T-helper 2 cell treated with Interferon-gamma antibody and Interleukin-4, amounts not matched to agents 5 μg/mL and 100 μg/mL, for 36 hours (primary cell): ENCODE data around the gene MED10.
A peak's percentile ranks its signal among the peaks of the same experiment; 100 is the strongest.

Experiments used
- DNase-seq: peaks from one replicate; pipeline ENCODE4 v3.0.0; 2021; ENCODE audit warnings: low spot score
- H3K27ac Mint-ChIP-seq: one replicate; pipeline ENCODE4 v1.8.0; 2021; ENCODE audit warnings: mild to moderate bottlenecking, mixed read lengths
- H3K27me3 Mint-ChIP-seq: one replicate; pipeline ENCODE4 v1.8.0; 2021; ENCODE audit warnings: low read depth, mixed read lengths
- H3K36me3 Mint-ChIP-seq: one replicate; pipeline ENCODE4 v1.8.0; 2021; ENCODE audit warnings: low read depth, mixed read lengths
- H3K4me1 Mint-ChIP-seq: one replicate; pipeline ENCODE4 v1.8.0; 2021; ENCODE audit warnings: low read depth, mixed read lengths
- H3K4me3 Mint-ChIP-seq: one replicate; pipeline ENCODE4 v1.8.0; 2022; ENCODE audit warnings: mild to moderate bottlenecking, moderate library complexity, mixed read lengths
- H3K9me3 Mint-ChIP-seq: one replicate; pipeline ENCODE4 v1.8.0; 2021; ENCODE audit warnings: mixed read lengths

The MED10 gene, protein sequence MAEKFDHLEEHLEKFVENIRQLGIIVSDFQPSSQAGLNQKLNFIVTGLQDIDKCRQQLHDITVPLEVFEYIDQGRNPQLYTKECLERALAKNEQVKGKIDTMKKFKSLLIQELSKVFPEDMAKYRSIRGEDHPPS

DNA sequence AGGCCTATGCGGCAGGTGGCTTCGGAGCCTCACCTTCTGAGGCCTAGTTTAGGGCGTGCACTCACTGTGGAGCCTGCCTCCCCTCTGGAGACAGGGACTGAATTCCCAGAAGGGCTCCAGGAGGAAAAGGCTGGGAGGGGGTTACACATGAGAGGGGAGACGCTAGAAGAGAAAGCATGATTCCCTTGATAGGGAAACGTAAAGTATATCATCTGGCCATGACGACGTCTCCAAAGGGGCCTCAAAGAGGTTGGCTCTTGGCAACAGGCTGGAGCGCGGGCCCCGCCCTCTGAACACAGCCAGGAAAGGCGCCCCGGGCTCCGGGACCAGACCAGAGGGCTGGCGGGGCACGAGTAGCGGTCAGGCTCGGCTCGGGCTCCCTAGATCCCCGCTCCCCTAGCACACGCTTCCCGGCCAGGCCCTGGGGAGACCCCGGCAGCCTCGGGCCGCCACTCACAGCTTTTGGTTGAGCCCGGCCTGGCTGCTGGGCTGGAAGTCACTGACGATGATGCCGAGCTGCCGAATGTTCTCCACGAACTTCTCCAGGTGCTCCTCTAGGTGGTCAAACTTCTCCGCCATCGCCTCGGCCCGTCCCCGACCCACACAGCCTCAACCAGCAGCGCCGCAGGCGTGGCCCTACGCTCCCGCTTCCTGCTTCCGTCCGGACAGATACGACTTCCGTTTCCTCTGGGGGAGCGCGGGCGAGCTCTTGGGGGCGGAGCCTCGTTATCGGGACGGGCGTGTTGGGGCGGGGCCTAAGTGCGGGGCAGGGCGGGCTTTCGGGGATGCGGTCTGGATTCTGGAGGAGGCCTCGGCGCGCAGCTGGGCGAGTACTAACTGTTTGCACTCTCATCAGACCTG lies at the start of gene MED10:
Gene MED10, minus strand, starts transcription at position 643 of the 861 bp plus-strand sequence. Its CDS starts 64 bp downstream, at position 579.
- peaks cover 33% of the 10 kb centered on the region for H3K4me1 Mint-ChIP-seq
- H3K4me3 Mint-ChIP-seq = peak within 1 kb of the TSS; percentile 95
- H3K9me3 Mint-ChIP-seq = no peaks in the 10 kb centered on the region
- no peaks in the 10 kb centered on the region for H3K27me3 Mint-ChIP-seq
- DNase-seq = peak; percentile 92
- peaks cover 47% of the 10 kb centered on the region for H3K36me3 Mint-ChIP-seq
- peak within 1 kb of the TSS; percentile 96 for H3K27ac Mint-ChIP-seq

DNA sequence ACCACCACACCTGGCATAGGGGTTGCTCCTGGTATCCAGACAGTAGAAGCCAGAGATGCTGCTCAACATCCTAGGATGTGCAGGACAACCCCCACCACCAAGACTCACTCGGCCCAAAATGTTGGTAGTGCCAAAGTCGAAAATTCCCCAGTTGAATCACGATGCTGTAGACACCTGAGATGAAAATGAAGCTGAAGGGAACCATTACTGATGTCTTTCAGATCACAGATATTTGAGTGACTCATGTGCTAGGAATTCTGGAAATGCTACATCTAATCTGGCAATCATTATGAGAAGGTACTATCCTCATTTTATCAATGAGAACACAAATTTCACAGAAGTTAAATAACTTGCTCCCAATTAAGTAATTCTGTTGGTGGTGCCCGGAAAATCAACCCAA lies 49.3 kb upstream of the MED10 start:
- H3K4me3 Mint-ChIP-seq = no peak overlapping the region
- H3K27ac Mint-ChIP-seq = no peak overlapping the region
- DNase-seq = no peak
- peaks cover 7% of the 10 kb centered on the region for H3K27me3 Mint-ChIP-seq
- H3K36me3 Mint-ChIP-seq = no peaks in the 10 kb centered on the region
- no peaks in the 10 kb centered on the region for H3K4me1 Mint-ChIP-seq
- no peaks in the 10 kb centered on the region for H3K9me3 Mint-ChIP-seq

DNA sequence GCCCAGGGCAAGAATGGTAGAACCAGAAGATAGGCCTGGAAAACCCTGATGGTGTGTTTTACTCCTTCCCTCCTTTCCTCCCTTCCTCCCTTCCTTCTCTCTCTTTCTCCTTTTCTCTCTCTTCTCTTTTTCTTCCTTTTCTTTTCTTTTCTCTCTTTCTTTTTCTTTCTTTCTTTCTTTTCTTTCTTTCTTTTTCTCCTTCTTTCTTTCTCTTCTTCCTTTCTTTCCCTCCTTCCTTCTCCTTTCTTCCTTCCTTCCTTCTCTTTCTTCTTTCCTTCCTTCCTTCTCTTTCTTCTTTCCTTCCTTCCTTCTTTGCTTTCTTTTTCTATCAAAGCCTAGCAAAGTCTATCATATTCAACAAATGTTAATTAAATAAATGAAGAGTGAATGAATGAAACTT lies 46.4 kb upstream of the MED10 start:
- no peak for DNase-seq
- Mint-ChIP-seq H3K36me3 (no peaks in the 10 kb centered on the region), H3K4me3 (no peak overlapping the region), H3K27me3 (peaks cover 7% of the 10 kb centered on the region), H3K9me3 (no peaks in the 10 kb centered on the region), H3K27ac (no peak overlapping the region), H3K4me1 (no peaks in the 10 kb centered on the region)

DNA sequence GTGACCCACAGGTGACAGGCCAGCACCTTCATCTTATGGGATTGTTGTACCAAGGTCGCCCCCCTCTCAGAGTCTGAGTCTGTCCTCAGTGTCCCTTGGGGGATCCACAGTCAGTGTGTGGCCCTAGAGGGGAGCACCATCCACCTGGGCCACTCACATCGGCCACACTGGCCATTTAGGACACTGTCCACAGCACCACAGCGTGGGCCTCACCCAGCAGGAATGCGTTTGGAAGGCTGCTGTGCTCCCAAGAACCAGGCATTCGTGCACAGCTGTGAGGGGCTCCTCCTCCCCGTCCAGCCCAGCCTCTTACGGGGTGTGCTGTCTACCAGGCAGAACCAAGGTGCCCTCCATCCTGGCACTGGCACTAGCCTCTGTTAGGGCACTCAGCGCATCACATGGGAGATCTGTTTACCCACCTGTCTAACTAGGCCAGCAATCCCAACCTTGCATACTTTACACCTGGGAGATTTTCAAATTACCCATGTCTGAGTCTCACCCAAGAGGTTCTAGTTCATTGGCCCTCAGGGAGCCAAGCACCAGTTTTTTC lies 45.8 kb upstream of the MED10 start:
- Mint-ChIP-seq H3K36me3 (no peaks in the 10 kb centered on the region), H3K27ac (no peak overlapping the region), H3K4me1 (no peaks in the 10 kb centered on the region), H3K9me3 (no peaks in the 10 kb centered on the region), H3K4me3 (no peak overlapping the region), H3K27me3 (peaks cover 6% of the 10 kb centered on the region)
- DNase-seq = no peak

DNA sequence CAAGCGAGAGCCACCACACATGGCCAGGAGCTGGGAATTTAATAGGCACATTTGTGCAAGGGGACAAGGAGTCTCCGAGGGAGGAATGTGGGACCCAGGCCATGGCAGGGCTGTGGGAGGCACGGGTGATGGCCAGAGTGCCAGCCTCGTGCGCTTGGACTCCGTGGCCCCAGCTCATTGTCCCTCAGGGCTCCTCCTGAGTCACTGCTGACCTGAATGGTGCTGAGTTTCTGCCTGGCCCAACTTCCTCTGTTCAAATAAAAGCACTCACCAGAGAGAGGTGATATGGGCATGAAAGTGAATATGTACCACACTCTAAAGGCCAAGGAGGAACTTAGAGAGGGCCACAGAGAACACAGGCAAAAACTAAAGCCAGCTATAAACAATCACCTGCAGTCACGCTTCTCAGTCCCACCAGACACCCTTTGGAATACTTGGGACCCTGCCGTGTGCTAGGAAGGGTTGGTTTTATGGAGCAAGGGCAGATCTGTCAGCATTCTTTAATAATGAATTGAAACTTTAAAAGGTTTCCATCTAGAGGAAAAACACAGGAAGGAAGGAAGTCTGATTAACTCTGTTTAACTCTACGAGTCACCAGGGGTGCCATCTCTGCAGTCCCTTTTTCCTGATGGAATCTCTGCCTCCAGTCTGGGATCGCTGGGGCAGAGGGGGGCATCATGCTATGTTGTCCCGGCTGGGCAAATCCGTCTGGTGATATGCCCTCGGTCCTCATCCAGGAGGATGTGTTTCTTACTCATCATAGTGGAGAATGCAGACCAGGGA lies 45.2 kb upstream of the MED10 start:
- Mint-ChIP-seq H3K4me1 (no peaks in the 10 kb centered on the region), H3K27me3 (peaks cover 3% of the 10 kb centered on the region), H3K9me3 (no peaks in the 10 kb centered on the region), H3K4me3 (no peak overlapping the region), H3K27ac (no peak overlapping the region), H3K36me3 (no peaks in the 10 kb centered on the region)
- no peak for DNase-seq

DNA sequence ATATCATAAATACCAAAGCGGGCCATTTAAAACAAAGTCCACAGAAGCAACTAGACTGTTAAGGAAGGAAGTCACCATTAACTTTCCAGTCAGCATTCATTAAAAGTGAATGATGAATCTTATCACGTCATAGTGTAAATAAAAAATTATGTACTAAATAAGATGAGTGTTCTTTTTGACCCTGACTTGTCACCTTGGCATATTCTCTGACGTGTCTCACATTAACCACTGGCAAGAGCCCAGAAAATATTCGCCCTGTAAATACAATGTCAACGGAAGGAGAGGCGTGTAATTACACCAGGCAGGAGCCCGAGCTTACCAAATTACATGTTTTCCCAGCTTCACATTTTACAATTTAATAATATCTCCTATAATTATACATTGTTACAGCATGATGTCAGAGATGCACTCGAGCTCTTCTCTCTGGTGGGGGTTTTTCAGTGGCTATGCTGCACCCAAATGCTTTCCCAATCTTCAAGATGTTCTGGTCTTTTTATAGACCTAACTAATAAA lies 41.0 kb upstream of the MED10 start:
- Mint-ChIP-seq H3K4me3 (no peak overlapping the region), H3K9me3 (no peaks in the 10 kb centered on the region), H3K27ac (no peak overlapping the region), H3K27me3 (peaks cover 3% of the 10 kb centered on the region), H3K4me1 (no peaks in the 10 kb centered on the region), H3K36me3 (no peaks in the 10 kb centered on the region)
- DNase-seq = no peak

DNA sequence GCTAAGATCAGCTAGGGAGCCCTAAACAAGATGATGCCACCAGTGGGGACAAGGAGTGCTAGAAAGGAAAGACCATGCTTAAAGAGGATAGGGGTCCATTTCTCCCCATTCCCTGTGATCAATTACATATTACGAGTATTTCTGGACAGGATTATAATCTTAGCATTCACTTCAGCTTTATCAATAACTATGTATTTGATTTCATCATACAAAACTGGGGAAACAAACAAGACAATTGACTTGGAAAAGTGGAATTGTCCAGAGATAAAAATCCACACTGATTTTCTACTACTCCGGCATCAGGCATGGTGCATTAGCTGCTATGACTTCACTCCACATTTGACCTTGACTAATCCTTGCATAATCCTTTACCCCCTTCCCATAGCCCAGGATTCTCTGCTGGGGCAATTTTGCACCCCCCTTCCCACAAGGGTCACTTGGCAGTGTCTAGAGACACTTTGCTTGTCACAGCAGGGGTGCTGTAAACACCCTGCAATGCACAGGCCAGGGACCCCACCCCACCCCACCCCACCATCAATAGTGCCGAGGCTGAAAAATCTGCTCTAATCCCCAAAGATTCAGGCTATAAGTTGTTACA lies 40.4 kb upstream of the MED10 start:
- DNase-seq = no peak
- peaks cover 3% of the 10 kb centered on the region for H3K27me3 Mint-ChIP-seq
- no peaks in the 10 kb centered on the region for H3K9me3 Mint-ChIP-seq
- no peak overlapping the region for H3K27ac Mint-ChIP-seq
- no peaks in the 10 kb centered on the region for H3K36me3 Mint-ChIP-seq
- no peaks in the 10 kb centered on the region for H3K4me1 Mint-ChIP-seq
- H3K4me3 Mint-ChIP-seq = no peak overlapping the region

DNA sequence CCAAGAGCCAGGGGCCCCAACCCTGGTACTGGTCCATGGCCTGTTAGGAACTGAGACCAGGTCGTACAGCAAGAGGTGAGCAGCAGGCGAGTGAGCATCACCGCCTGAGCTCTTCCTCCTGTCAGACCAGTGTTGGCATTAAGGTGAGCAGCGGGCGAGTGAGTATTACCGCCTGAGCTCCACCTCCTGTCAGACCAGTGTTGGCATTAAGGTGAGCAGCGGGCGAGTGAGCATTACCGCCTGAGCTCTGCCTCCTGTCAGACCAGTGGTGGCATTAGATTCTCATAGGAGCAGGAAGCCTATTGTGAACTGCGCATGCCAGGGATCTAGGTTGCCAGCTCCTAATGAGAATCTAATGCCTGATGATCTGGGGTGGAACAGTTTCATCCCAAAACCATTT lies 39.3 kb upstream of the MED10 start:
- Mint-ChIP-seq H3K9me3 (no peaks in the 10 kb centered on the region), H3K27ac (no peak overlapping the region), H3K4me3 (no peak overlapping the region), H3K27me3 (peaks cover 3% of the 10 kb centered on the region), H3K4me1 (no peaks in the 10 kb centered on the region), H3K36me3 (no peaks in the 10 kb centered on the region)
- DNase-seq = no peak

DNA sequence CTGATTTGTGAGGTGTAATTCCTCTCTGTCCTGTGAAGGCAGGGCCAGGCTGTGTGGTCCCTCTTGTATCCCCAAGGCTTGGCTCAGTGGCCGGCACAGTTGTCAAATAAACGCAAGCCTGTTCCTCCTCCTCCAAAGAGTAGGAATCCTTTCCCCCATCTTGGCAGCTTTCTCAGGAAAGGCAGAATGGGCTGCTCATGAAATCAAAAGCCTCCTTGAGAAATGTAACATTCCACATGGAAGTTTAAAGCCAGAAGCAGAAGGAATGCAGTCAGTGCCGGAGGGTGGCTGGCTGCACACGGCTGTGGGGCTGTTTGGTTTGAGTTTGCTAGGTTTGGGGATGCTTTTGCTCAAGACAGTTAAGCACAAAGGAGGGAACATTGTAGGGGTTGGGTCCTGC lies 34.5 kb upstream of the MED10 start:
- H3K36me3 Mint-ChIP-seq = no peaks in the 10 kb centered on the region
- H3K4me1 Mint-ChIP-seq = no peaks in the 10 kb centered on the region
- DNase-seq = no peak
- H3K4me3 Mint-ChIP-seq = no peak overlapping the region
- H3K27me3 Mint-ChIP-seq = peaks cover 3% of the 10 kb centered on the region
- H3K27ac Mint-ChIP-seq = no peak overlapping the region
- H3K9me3 Mint-ChIP-seq = no peaks in the 10 kb centered on the region

DNA sequence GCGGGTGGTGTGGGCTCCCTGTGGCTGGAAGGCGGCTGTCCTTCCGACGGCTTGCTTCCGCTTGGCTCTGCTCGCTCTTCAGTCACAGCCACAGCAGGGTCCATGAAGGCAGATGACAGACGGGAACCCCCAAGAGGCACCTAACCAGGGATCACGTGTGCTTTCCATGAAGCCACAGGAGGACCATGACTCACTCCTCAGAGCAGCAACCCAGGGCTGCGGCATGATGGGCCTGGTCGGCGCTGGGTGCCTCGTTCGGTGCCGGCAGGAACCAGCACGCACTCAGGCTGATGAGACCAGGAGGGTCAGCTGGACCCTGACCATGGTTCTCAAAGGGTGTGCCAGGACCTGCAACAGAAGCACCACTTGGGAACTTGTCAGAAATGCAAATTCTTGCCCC lies 32.8 kb upstream of the MED10 start:
- H3K27me3 Mint-ChIP-seq = peaks cover 3% of the 10 kb centered on the region
- H3K36me3 Mint-ChIP-seq = no peaks in the 10 kb centered on the region
- H3K4me3 Mint-ChIP-seq = no peak overlapping the region
- no peaks in the 10 kb centered on the region for H3K4me1 Mint-ChIP-seq
- no peak for DNase-seq
- no peaks in the 10 kb centered on the region for H3K9me3 Mint-ChIP-seq
- H3K27ac Mint-ChIP-seq = no peak overlapping the region

DNA sequence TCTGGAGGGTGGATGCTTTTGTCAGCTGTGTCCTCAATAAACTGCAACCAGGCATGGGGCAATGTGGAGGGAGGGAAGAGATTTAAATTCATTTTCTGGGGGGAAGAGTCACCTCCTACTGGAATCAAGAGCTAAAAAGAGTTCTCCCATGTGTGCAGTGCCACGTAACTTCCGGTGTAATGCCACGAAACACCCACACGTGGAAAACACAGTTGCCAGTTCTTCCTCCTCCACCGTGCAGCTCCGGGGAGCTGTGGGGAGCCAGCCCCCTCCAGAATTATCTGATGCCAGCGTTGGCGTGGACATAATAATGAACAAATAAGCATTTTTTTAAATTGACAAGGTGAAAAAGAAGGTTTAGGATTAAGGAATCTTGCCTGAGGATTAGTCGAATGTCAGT lies 32.1 kb upstream of the MED10 start:
- peaks cover 3% of the 10 kb centered on the region for H3K27me3 Mint-ChIP-seq
- H3K9me3 Mint-ChIP-seq = no peaks in the 10 kb centered on the region
- H3K27ac Mint-ChIP-seq = no peak overlapping the region
- H3K36me3 Mint-ChIP-seq = no peaks in the 10 kb centered on the region
- H3K4me1 Mint-ChIP-seq = no peaks in the 10 kb centered on the region
- H3K4me3 Mint-ChIP-seq = no peak overlapping the region
- DNase-seq = no peak

DNA sequence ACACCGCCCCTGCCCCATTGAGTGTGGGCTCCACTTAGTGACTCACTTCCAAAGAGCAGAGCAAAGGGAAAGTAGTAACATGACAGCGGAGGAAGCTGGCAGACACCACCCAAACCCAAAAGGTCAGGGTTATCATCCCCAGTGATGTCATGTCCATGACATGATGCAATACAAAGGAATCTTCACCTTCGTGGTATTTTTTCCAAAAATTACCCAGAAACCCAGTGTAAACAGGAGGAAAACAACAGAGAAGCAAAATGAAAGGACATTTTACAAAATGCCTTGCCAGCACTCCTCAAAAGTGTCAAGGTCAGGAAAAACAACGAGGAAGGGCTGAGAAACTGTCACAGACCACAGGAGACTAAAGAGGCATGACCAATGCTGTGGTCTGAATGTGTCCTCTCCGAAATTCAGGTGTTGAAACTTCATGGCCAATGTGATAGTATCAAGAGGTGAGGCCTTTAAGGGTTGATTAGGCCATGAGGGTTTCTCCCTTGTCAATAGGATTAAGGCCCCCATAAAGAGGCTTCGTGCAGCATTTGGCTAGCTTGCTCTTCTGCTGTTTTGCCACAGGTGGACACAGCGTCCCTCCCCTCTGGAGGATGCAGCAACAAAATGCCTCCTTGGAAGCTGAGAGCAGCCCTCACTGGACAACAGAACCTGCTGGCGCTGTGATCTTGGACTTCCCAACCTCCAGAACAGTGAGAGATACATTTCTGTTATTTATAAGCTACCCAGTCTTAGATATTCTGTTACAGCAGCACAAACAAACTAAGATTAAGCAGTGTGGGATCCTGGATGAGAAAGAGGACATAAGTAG lies 30.5 kb upstream of the MED10 start:
- Mint-ChIP-seq H3K27ac (no peak overlapping the region), H3K9me3 (no peaks in the 10 kb centered on the region), H3K36me3 (no peaks in the 10 kb centered on the region), H3K4me1 (no peaks in the 10 kb centered on the region), H3K27me3 (peaks cover 2% of the 10 kb centered on the region), H3K4me3 (no peak overlapping the region)
- DNase-seq = no peak

DNA sequence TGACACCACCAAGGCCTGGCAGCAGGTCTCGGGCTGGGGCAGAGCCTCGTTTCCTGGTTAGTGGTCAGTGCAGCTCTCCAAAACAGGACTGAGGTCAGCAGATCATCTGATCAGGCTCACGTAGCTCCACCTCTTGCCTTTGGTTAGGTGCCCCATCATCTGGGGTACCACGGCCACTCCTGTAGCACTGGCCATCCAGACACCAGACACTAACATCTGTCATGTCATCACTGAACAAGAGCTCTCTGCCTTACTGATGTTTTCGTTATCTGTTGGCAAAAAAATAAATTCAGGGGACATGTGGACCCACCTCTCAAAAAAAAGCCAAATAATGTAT lies 29.9 kb upstream of the MED10 start:
- Mint-ChIP-seq H3K36me3 (no peaks in the 10 kb centered on the region), H3K4me1 (no peaks in the 10 kb centered on the region), H3K27ac (no peak overlapping the region), H3K27me3 (peaks cover 4% of the 10 kb centered on the region), H3K9me3 (no peaks in the 10 kb centered on the region), H3K4me3 (no peak overlapping the region)
- DNase-seq = no peak
